Fibroblast of upper back skin (primary cell): ENCODE measurements around the gene PTPRD.

Experiments used
- DNase-seq: peaks from one replicate; pipeline ENCODE4 v3.0.0-alpha.2; 2013

Gene PTPRD

DNA sequence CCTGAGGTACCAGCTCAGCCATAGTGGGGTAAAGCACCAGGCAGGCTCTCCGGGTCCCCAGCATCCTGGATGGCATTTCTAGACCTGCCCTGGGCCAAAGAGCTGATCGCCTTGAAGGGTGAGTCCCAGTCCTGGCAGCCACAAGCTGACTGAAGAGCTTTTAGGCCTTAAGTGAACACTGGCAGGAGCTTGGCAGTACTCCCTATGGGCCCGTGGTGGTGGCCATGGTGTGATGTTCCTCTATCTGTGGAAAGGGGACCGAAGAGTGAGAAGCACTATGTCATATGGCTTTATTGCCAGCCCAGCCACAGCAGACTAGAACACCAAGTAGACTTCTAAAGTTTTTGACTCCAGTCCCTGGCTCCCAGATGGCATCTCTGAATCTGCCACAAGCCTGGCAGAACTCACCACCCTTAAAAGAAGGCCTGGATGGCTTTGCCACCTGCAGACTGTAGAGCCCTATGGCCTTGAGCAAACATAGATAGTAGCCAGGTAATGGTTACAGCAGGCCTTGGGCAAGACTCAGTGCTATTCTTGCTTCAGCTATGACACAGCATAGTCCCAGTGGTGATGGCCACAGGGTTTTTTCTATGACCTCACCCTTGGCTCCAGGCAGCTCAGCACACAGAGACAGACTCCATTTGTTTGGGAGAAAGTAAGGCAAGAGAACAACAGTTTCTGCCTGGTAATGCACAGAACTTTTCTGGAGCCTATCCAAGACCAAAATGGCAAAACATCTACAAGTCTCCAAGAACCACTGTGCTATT, 2011.7 kb downstream of the PTPRD start:
- no peak for DNase-seq

DNA sequence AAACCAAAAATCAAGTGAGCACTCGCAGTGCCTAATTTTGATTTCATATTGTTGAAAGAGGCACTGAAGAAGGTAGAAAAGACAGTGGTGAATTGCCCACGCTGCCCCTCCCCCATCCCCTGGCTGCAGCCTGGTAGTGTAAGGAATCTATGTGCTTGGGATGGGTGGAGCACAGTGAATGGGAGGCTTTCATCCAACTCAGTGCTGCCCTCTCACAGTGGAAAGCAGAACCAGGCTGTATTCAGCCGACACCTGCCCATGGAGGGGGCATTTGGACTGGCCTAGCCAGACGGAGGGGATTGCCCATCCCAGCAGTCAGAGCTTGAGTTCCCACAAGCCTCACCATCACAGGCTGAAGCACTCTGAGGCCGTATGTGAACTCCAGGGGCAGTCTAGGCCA, 2012.9 kb downstream of the PTPRD start:
- no peak for DNase-seq

DNA sequence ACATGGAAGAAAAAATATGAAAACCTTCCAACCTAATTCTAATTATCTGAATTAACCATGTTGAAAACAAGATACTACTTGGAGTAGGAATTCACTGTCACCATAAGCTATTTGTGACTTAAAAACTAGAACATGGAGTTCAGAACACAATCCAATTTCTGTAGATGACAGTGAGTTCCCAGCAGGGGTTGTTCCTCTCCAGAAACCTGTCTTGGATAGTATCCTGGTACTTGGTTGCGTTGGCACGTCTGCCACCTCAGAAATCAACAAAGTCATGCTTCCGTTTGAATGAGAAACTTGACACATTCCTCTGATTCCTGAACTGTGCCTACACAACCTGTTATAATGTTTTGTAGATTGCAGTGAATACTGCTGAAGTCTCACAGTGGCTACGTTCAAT, 2023.3 kb downstream of the PTPRD start:
- no peak for DNase-seq

DNA sequence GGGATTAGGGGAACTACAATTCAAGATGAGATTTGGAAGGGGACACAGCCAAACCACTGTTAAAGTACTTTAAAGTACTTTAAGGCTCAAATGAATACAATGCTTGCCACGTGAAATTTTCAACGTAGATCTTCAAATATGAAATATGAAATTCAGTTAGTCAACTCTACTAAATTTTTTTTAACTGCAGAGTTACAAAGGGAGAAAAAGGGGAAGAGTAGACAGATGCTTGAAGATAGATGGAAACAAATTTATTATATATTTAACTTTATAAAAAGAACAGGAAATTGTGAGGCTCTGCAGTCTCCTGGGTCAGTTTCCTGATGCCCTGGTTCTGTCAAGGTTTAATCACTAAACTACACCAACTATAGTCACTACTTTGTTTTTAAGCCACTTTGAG, 2027.8 kb downstream of the PTPRD start:
- DNase-seq, result no peak

DNA sequence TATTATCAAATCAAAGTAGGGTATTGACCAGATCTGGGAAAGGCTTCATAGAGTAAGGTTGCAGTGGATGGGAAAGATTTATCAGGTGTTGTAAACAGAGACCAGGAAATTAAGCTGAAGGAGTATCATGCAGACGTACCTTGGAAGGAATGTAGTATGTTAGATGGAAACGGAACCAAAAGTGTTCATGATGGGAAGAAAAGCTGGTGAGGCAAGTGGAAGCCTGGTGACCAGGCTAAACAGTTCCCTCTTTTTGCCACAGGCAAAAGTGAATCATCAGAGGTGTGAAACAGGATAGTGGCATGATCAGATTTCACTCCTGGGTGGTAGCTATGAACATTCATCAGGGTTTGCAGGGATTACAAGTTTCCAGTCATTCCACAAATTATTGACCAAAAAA, 2033.1 kb downstream of the PTPRD start:
- no peak for DNase-seq

DNA sequence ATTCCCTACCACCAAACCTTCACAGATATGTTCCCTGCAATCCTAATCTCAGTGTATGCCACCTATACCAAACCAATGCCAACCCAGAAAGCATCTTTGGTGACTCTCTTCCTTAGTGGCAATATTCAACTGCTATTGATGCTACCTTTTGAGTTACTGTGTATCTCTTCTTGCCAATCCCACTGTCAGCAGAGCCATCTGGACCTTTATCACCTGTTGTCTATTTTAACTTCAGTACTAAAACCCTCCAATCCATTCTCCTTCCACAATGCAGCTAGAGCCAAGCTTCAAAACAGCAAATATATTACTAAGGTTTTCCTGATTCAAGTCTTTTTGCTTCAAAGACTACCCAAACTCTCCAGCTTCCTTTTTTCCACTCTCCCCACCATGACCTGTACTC, 2036.1 kb downstream of the PTPRD start:
- no peak for DNase-seq

DNA sequence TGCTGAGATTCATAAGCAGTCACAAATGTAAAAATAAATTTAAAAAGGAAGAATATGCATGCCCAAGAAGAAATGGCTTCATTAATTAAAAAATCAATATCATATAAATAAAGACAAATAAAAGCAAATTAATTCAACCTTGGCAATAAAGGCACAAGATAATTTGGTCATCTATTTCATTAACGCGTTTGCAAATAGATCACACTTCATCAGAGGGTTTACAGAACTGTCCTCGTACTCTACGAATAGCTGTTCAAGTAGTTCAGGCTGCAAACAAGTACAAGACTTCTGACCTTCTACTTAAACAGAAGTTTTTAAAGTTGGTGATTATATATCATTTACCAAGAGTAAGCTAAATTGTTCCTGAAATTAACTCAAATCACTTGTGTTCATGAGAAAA, 2038.0 kb downstream of the PTPRD start:
- DNase-seq, result no peak

DNA sequence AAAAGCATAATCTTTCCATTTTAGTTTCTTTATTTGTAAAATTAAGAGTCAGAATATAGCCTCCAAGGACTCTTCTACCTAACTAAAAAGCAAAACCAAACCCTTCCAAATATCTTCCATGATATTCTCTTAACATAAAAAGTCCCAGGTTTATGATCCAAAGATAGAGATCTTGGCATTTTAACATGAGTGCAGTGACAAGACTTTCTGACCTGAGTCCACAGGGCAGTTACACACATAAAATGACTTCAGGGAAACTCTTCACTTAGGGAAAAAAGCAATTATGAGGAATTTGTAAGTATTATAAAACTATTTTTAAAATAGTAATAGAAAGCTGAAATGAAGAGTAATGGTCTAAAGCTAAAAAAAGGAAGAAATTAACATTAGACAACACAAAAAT, 2040.6 kb downstream of the PTPRD start:
- no peak for DNase-seq

DNA sequence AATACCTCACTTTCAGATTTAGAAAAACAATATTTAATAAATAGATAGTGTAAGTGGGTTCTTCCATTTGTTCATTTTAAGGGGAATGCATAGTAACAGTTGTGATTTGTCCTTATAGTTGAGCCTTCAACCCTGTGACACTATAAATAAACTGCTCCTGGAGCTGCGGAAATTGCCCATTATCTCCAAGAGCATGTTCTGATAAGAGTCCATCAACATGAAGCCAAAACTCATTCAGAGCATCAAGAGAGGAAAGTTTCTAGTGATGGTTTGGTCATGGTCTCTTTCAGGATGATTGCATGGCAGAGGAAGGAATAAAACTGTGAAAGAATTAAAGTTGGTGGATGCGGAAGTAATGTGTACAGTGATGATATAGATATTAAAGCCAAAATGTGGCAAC, 2041.2 kb downstream of the PTPRD start:
- no peak for DNase-seq

DNA sequence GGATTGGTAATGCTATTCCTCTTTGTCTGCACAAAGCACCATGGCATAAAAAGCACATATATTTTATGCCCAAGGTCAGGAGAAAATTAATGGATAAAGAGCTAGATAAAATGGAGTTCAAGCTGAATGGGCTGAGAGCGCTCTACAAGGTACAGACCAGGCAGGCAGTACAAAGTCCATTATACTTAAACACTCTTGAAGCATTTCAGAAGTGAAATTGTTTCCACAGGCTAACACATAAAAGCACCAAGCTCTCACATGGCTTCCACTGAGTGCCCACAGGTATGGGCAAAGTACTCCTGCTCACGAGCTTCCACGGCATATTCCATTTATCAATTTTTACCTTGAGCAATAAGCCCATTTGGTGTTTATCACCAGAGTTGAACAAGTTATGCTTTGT, 2042.0 kb downstream of the PTPRD start:
- no peak for DNase-seq

DNA sequence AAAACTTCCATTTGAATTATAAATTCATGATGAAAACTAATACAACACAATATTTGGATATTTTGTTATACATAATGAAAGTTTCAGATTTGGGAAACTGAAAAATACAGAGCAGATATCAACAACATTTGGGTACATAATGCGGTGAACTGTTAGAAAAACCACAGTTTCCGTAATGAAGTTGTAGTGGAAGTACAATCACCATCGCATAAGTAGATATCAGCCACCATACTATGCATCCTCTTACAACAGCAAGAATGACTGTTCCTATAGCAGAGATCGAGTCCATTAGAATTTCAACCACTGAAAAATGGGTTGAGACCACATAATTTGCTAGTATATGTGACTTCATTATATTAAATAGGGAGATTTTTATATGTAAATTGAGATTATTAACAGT, 2043.0 kb downstream of the PTPRD start:
- DNase-seq, result no peak

DNA sequence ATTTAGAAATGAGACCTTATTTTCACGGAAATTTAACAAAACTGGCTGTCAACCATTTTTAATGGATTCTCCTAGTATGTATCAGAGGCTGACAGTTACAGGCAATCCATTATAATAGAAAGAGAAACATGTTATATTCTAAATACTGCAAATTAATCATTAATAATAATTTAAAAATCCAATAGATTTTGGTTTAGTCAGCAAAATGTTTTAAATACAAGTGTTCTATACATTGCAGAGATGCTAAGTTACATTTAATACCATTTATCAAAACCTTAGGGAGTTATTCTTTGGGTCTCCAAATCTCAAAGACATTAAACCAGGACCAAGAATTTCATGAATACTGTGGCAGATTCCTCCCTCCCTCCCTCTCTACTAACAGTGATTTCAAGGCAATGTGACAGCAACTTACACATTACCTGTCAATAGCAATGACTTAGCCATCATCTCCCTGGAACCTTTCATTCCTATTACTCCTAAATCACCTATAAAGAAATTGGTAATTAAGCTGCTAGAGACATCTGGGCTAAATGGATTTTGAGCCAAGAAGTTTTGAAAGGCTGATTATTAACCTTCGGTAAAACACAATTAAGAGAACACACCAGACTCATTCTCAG, 2044.7 kb downstream of the PTPRD start:
- DNase-seq, result no peak

DNA sequence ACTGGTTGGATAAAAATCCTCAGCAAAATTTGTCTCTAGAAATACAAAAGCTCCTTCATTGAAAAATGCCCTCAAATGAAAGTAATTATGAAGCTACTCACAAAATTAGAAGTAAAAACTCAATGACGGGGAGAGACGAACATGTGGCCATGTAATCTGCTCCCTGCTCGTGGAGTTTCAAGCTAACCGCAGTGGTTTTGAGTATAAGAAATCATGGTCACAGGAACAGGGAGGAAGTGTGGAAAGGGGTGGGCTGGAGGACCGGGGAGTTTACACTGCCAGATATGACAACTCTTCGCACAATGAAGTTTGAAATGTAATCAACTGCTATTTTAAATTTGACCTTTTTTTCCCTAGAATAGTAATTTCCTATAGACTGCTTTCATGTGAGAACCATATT, 2047.8 kb downstream of the PTPRD start:
- no peak for DNase-seq

DNA sequence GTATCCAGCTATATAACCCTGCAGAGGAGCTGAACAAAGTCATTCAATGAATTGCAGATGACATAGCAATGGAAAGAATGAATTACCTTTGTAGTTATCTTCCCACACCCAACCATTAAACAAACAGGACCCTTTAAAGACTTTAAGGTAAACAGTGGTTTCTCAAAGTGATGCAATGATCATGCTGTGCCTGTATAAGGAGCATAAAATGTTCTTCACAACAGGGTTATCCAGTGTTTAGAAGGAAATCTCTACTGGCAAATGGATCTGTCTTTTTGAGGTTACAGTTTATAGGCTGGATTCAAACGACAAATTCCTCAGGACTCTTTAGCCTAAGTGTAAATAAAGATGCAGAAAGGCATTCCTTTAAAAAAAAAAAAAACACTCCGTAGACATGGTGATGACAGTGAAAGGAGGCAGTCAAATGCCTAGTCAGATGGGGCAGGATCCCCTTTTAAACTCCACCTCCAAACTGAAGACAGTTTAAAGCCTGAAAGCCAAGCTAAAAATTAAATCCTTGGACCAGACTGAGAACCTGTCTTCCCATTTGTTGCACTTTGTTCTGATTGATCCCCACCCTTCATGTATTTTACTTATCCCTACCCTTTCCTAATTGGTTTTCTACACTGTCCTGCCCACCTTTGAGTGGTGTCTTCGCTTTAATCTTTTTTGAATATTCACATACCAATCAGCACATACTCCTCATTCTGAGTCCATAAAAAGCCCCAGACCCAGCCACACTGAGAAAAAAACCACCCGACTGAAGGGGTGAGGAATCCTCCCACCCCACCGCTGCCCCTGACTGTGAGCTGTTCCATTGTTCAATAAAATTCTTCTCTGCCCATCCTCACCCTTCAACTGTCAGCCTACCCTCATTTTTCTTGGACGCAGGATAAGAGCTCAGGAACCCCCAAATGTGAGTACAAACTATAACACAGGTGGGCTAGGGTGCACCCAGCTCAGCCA, 2052.0 kb downstream of the PTPRD start:
- DNase-seq, result peak; percentile 11

DNA sequence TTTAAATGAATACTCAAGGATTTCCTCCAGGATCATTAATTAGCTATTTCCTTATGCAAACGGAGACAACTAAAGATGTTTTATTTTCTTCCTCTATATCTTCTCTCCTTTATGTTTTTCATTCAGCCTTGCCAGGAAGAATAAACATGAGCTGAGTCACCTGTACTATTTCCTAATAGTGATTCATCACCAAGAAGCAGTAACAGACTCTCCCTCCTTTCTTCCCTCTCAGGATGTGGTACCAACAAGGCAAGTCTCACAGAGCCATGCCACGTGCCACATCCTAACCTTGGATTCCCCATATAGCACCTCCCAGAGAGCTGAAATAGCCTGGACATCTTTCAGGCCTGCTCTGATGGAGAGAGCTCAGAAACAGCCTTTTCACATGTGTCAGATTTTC, 2054.6 kb downstream of the PTPRD start:
- peak; percentile 52 for DNase-seq

DNA sequence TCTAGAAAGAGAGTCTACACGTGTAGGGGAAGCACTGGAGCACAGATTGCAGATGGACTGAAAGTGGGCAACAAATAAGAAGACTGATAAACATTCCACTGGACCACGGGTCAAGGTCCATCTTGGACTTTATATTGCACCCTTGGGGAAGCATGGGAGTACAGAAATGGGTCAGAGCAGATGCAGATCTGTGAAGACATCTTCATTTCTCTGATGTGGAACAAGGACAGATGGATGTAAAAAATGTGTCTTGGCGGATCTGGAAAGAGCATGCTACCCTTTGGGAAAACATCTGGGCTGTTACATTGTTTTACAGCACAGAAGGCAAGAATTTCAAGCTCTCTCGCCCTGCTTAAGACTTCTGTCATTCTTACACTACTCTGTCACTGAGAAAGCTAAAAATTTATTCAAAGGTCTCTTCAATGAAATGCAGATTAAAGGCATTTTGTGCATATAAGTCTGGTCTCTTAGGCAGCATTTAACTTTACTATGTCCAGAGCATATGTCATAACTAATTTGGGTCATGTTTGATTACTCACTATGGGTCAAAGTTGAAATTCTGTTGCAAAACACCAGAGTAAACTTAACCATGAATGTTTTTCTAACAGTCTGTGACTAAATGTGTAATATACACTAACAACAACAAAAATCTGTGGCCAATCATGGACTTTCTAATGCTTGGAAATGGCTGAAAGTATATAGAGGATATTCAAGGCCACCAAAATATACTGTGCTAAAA, 2056.9 kb downstream of the PTPRD start:
- DNase-seq, result peak; percentile 18

DNA sequence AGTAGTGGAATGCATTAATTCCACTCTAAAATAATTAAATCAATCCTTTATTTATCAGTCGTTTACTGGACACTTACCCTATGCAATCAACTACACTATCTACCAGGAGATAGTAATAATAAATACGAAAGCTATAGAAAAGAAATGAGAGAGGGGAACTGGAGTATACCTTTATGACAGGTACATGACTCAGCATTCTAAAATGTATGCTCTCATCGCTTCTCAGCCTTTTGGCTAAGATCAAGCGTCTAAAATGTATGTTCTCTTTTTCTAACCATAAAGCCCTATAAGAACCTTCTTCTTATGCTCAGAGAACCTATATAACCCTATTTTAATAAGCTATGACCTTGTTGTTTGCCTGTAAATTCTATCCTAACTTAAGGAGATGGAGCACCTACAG, 2059.4 kb downstream of the PTPRD start:
- no peak for DNase-seq

DNA sequence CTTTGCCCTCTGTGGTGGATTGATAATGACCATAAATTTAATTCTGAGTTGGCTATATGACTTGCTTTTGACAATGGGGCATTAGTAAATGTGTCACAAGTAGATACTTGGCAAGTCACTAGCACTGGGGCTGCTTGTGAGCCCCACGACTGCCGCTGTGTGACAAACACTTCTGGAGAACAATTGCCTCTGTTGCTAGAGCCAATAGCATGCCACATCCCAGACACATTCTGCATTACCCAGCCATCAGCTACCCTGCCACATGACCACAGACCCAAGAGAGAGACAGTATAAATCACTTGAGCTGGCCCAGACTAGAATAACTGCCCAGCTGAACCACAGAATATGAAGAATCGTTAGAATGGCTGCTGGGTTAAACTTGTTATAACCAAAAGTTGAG, 2060.1 kb downstream of the PTPRD start:
- no peak for DNase-seq

DNA sequence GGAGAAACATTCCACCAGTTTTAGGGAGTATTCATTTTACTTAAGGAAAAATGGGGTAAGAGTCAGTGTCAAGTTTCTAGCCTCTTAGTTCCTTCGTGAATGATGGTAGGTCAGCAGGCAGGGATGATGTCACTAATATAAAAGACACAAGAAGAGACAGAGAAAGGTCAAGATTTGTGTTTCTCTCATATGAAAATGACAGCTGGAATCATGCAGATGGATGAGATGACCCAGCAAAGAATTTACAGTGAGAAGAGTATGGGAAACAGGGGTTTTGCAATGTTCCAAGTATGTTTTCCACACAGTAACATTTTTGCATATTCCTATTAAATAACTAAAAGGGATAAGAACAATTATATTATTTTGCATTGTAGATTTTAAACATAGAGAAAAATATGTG, 2063.6 kb downstream of the PTPRD start:
- no peak for DNase-seq

DNA sequence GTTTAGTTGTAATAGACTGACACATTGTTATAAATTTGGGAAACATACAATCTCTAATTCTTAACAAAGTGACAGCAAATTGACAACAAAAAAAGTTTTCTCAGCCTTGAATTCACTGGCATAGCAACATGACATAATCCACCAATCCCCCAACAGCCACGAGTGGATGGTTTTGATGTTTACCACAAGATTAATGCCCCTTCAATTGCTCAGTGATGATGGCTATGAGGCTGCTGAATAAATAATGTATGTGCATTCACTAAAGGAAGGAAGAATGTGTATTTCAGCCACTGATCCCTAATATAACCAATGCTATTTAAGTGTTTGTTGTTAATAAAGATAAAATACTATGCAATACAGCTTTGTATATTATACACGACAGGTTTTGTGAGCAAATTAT, 2069.6 kb downstream of the PTPRD start:
- no peak for DNase-seq

DNA sequence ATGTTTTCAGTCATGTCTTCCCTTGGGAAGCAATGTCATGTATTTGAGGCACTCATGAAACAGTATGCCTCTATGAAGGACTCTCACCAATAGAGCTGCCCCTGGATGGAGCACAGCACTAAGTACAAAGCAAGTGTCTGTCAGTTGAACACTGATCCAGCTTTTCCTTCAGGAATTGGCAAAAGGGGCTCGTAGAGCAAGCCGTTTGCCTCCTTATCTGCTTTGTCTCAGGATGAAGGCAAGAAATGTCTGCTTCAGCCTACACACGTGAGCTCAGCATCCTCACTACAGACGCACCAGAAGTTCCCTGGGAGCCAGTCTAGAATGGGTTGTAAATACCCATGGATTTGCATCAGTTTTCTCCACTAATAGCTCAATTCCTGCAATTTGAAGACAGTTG, 2070.3 kb downstream of the PTPRD start:
- DNase-seq, result no peak

DNA sequence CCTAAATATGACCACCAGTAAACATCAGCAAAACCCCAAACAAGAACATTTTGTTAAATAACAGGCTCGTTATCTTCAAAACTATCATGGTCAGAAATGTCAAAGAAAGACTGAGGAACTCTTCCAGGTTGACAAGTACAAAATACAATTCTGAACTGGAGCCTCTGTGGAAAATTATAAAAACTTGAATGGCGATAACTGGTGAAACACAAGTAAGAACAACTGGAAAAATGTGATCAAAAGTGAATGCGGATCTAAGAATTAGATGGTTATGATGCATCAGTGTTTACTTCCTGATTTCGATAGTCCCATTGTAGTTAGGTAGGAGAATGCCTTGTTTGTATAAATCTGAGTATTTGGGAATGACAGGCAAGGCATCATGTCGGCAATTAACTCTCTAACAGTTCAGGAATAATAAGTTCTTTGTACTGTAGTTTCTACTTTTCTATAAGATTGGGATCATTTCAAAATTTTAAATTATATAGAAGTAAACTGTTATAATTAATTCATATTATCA, 2073.1 kb downstream of the PTPRD start:
- no peak for DNase-seq

DNA sequence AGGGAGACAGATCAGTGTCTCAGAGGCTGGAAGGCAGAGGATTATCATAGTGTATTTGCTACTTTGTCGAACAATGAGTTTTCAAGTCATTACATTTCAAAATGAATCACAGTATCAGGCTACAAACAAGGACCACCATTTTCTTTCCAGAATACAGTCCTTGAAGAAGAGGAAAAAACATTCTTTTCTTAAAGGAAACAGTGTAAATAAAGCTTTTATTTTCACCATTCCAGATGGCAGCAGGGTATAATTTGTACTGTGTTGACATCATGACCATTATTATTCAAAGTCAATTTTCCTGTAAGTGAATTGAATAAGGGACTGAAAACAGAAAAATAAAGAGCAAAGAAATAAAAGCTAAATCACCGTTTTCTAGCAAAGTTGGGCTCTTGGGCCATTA, 2076.0 kb downstream of the PTPRD start:
- DNase-seq, result no peak
